Ovary (tissue), 3 donors: ENCODE data around the gene DHRS12.

Source experiments
- EP300 ChIP-seq: sonication (generic); formaldehyde crosslinking; IDR thresholded peaks from one replicate; pipeline ENCODE4 v1.6.1; 2017; ENCODE audit warnings: antibody characterized with exemption
- TF ChIP-seq, protein P1 (sequence below), 3 donors: fragments of 450-650 bp in 2 of 3; fragments of 200-600 bp in 1 of 3; IDR thresholded peaks; one replicate each; pipeline versions ENCODE4 v1.5.1 to v1.8.0; 2016 to 2022; ENCODE audit warnings: antibody characterized with exemption in 3 of 3, mild to moderate bottlenecking in 1 of 3
- donor health status: DM: no; HTN: no; CAD: no.

DNA sequence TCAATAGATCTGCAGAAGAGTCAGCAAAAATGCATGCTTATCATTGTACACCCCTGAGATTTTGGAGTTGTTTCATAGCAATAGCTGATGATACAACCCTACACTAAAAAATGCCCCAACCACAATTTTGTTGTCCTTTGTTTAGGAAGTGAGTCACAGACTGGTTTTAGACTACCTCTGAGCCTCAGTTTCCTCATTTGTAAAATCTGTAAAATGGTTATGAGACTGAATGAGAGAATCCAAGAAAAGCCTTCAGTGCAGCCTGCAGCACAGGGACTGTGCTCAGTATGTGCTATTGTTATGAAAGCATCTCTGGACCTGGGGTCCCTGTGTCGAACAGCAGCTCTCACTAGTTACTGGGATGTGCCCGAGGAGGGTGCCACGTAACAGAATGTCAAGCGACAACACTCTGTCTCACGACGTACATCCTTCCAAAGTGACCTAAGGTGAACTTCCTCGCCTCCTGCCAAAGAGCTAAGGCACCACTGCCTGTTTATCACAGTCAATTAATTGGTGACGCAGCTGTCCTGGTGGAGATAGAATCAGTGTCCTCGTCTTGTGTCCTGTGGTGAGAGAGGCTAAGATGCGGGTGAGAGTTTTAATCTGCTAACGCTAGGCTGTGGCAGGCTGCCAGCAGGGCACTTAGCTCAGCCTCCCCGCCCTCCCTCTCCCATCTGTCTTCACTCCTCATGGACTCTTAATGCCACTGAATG, 18.1 kb downstream of the DHRS12 start:
- no peak for TF ChIP-seq EP300
- TF ChIP-seq, protein P1, sequence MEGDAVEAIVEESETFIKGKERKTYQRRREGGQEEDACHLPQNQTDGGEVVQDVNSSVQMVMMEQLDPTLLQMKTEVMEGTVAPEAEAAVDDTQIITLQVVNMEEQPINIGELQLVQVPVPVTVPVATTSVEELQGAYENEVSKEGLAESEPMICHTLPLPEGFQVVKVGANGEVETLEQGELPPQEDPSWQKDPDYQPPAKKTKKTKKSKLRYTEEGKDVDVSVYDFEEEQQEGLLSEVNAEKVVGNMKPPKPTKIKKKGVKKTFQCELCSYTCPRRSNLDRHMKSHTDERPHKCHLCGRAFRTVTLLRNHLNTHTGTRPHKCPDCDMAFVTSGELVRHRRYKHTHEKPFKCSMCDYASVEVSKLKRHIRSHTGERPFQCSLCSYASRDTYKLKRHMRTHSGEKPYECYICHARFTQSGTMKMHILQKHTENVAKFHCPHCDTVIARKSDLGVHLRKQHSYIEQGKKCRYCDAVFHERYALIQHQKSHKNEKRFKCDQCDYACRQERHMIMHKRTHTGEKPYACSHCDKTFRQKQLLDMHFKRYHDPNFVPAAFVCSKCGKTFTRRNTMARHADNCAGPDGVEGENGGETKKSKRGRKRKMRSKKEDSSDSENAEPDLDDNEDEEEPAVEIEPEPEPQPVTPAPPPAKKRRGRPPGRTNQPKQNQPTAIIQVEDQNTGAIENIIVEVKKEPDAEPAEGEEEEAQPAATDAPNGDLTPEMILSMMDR (IDR thresholded peaks at IDR 0.05) = no peak
